Bone marrow (tissue), 2 donors: Measurements from ENCODE around the gene PKIB.
"Not testable (repeated sequence)": the region's sequence is repeated elsewhere in the genome, so short reads cannot be mapped to it uniquely, and the experiment has no call there.

Experiments
- DNase-seq, 2 donors: peaks; one replicate each; lab custom pipeline; 2025; lab: John Stamatoyannopoulos, UW

Gene PKIB

DNA sequence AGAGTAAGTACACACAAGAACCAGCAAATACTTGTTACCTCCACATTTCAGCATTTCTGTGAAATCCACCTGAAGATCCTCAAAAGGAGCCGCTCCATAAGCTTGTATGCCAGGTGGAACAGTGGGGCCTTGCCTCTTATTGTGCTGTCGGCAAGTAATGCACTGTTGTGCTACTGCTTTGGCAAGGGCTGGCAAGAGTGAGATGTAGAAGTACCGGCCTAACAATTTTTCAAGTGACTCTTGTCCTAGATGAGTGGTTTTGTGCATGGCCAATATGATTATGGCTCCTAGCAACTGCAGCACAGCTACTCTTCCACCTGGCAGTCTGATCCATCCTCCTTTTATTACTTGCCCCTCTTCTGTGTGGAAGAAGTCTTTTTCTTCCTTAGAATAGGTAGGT lies 134.7 kb downstream of the PKIB start:
- DNase-seq = not testable (repeated sequence)

DNA sequence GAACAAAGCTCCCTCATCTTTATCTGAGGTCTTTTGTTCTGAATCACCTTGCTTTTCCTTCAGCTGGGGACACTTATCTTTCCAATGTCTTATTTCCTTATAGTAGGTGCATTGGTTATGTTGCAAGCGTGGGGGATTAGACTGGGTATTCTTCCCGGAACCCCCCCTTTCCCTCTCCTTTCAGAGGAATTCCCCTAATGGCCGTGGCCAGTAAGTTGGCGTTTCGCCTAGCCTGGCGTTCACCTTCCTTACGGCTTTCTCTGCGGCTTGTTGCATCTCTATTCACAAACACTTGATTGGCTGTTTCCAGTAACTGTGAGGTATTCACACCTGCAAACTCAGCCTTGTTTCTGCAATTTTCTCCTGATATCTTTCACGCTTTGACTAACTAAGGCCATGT lies 136.5 kb downstream of the PKIB start:
- no peak for DNase-seq

DNA sequence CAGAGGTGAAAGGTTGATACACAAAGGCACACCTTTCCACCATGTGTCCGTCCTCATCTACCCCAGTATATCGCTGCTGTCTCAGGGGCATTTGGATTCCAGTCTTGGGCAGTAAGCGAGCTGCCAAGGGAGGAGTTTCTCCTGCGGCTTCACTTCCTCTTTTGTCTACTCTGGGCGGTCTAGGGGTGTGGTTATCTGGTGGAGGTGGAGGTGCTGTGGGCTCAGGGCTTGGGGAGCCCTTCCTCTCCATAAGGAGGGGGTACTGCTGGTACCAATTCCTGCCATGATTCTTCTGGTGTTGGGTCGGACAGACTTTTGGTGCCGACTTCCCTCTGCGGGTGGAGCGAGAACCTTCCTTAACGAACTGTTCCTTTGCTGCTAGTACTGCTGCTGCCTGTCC lies 137.4 kb downstream of the PKIB start:
- no peak for DNase-seq

DNA sequence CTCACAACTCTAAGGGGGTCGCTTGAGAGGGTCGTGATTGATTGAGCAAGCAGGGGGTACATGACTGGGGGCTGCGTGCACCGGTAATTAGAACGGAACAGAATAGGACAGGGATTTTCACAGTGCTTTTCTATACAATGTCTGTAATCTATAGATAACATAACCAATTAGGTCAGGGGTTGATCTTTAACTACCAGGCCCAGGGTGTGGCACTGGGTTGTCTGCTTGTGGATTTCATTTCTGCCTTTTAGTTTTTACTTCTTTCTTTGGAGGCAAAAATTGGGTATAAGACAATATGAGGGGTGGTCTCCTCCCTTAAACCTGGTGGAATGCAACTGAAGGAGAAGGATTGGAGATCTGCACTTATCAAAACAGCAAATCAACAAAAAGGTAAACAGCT lies 138.7 kb downstream of the PKIB start:
- not testable (repeated sequence) for DNase-seq

DNA sequence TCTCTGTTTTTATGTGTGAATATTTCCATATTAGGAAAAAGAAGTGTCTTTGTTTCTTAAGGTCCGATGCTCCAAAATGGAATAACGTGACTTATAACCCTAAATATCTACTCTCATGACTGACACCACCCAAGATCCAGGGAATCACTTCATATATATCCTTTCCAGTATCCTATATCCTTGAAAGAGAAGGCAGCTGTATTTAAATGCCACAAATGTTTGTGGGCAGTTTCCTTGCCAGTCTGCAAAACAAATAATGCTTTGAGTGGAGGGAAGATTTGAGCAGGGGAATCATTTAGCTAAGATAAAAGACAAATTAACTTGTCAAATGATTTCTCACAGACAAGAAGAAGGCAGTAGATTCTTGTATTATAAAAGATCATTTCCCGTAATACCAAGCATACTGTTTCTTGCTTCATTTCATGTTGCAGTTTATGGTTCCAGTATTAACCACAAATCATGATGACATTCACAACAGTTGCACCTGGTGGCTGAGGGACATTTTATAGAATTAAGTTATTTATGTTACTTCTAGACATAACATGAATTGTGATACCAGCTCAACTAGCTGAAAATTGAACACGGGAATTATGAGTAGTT lies 139.3 kb downstream of the PKIB start:
- DNase-seq = no peak

DNA sequence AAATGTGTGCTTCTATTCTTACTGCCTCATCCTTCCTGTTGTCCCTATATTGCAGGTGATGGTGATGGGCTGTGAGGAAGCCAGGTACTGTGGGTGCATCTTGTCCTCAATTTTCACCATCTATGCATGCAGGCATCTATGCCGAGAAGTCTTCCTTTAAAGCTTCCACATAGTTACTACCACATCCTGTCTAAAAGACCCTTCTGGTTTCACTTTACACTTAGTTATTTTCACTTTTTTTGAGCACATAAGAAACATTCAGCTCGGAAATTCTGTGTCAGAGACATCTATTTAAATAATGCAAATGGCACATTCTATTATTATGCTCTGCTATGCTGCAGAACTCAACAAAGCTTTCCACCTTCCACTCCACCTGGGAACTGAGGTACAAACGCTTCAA lies 141.1 kb downstream of the PKIB start:
- DNase-seq = no peak

DNA sequence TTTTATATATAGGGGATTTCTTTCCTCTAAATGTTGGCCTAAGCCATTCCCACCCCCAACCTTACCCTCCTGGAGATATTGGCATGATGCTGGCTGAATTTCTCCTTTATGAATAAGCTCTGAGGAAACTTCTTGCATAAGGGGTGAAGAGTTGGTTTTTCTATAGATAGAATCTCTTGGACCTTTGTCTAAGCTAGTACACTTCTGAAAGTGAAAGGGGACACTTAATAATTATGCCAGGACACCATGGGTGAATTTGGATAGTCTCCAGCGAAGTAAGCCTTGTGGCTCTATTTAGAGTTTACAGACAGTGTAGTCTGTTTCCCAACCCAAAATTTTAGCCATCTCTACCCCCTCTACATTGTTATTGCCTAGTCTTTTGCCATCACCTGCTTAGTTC lies 142.3 kb downstream of the PKIB start:
- no peak for DNase-seq

DNA sequence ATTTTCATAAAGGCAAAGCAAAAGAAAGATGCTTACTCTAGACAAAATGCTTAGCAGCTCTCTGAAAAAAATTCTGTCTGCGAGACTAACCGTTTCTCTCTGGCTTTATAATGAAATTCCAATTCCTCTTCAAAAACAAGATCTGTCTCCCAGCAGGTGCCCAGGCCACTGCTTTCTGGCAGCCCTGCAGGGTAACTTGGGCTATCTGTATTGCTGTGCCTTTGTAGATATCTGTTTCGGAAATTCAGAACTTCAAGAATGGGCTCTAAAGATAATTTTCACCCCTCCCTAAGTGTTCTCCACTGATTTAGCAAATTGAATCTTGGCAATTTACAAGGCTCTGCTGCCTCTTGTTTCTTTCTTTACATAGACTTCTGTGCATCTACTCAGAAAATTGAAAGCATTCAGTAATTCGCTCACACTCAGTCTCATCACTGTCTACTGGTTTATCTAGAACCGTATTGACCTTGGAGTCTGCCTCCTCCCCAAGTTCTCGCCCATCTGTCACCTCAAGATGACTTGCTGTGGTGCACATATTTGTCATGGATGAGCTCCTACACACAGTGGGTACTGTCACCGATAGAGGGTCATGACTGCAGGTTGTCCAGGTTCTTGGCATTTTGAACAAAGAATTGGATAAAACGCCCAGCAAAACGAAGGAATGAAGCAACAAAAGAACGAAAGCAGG lies 142.9 kb downstream of the PKIB start:
- no peak for DNase-seq

DNA sequence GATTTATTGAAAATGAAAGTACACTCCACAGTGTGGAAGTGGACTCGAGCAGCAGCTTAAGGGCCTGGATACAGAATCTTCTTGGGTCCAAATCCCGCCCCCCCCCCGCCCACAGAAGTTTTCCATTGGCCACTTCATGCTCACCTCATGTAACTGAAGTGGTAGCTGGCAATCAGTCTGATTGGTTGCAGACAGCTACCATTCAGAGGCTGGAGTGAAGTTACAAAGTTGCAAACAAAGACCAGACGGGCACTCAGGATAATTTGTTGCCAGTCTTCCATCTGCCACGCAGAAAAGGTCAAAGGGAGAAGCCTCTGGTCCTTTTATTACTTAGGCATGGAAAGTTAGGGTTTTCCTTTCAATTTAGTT lies 143.5 kb downstream of the PKIB start:
- DNase-seq = no peak

DNA sequence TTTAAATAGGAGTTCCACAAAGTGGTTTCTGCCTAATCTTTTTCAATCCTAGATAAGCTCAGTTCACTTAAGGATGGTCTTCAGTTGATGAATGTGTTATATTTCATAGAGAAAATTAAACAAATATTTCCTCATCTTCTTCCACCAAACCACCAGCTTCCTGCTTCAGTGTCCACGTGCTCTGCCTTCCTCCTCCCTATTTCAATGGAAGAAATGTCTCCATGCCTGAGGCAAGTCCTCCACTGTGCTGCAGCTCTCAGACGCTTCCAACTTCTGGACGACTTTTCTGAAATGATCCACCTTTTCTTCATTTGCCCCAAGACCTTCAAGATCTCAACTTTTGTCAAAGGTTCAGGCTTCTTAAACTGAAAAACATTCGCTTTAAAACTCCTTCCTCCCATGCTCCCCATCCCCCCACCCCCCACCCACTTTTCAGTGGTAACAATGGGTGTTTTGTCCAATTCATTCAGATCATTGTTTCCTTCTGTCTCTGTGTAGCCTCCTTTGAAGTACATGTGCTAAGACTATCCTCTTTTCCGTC lies 144.1 kb downstream of the PKIB start:
- no peak for DNase-seq

DNA sequence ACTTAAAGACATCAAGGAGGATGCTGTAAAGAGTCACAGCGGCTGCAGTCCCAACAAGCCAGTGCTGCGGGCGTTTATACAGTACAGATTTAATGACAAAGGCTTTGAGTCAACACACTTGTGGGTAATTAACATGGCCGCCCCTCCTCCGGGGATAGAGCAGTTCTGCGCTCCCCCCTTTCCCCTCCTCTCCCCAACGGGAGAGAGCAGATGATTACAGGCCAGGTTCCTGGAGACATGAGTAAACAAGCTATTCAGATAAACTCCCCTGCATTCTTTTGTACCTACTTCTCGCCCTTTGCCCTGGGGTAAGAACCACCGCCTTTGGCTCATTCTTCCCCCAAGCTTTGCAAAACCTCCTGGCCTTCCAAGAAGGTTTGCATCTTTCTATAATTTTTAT lies 145.7 kb downstream of the PKIB start:
- no peak for DNase-seq

DNA sequence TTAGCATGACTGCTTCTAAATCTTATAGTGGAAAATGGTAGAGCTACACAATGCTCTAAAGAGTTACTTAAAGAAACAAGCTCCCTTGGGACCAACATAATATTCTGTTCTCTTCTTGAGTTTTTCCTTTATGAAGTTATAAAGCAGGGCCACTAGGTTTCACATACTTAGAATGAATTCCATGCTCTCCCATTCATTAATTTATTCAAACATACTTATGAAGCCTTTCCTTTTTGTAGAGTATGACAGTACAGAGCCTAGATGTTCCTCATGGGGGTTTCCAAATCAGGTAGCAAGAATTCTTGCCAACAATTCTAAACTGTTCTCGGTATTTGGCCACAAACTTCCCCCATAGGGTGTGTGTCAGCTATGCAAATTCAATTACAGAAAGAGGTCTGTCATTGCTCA lies 148.7 kb downstream of the PKIB start:
- DNase-seq = no peak

DNA sequence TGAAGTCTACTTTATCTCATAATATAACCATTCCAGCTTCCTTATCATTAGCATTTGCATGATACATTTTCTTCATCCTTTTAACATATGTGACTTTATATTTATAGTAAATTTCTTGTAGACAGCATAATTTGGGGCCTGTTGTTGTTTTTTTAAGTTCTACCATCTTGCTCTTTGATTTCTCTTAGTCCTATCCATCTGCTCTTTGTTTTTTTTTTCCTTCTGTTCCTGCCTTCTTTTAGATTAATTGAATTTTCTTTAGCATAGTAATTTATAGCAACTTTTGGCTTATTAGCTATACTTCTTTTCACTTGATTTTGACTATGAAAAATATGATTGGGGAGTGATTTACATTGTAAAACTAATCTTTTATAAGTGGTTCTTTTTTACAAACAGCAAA lies 150.1 kb downstream of the PKIB start:
- DNase-seq = no peak

DNA sequence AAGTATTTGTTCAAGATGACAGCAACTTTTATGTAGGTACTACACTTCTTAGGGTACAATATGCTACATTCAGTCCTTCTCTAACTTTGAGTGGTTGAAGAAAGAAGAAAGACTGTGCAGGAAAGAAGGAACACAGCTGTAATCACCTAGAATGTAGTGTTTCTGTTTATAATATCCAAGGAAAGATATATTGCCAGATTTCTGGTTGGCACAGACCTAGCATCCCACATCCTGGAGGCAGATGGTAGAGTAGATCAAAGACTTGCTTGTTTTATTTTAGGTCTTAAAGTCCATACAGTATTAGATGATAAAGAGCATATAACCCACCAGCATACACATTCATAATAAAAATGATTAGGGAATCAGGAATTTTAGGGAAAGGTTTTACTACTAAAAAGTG lies 156.1 kb downstream of the PKIB start:
- DNase-seq = no peak

DNA sequence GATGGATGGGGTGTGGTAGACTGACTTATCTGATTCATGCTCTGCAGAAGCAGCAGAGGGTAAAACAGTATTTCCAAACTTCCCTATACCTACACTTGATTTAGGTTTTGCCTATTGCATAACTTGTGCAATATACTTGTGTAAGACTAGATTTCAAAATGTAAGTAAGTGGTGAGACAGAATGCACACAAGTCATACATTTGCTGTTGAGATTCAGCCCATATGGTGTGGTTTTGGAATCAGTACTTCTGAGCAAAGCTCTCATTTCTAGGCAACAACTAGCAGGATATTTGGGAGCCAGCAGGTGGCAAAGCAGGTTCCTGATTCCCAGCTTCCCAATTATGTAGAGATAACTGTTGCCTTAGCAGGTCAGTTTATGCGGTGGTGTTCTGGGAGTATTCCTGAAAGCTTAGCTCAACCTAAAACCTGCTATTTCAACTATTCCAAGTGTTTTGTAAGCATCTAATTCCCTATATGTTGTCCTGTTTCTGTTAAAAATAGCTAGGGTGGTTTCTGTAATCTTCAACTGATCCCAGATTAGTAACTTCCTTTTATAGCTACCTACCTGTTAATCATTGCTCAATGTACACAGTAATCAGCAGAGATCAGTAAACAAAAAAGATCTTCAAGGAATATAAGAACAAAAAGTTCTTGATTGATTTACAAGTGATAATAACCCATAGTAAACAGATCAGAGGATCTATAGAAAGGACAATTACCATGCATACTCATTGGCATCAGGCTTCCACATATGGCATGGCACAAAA lies 160.8 kb downstream of the PKIB start:
- no peak for DNase-seq

DNA sequence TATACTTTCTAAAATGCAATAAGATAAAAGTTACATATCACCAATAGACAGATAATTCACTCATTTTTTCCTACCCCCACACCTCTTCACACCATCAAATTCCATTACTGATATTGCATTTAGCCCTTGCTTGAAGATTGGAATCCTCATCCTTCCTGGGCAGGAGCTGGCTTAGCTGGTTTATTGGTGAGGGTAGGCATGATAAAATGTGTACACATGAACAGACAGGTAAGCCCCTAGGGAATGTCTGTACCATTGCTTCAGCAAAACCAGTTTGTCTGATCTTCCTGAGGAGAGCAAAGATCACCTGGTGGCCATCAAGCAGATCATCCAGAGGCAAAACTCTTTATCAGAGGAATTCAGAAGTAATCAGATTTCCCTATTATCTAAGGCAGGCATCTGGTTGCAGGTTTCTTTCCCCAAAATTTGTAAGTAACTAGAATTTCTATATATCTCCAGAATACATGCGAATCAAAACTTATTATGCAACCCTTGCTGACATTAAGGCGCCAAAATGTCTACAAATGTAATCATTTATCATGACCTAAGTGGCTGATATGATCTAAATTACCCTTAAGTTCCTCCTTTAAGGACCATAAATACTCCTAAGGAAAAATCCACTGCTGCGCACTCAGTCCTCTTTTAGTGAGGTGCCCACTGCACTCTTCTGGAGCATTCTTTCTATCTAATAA lies 162.7 kb downstream of the PKIB start:
- no peak for DNase-seq
